Uterus (tissue), 2 donors: Measurements from ENCODE around the gene TBP.

Experiments used
- POLR2A ChIP-seq, 2 donors: fragments of 450-650 bp; IDR thresholded peaks; one replicate each; pipeline ENCODE4 v1.6.1; 2016; ENCODE audit warnings: antibody characterized with exemption in 2 of 2, mild to moderate bottlenecking in 1 of 2, moderate library complexity in 1 of 2
- TF ChIP-seq, protein P1 (sequence below), 4 experiments: fragments of 200-600 bp in 2 of 4; fragments of 450-650 bp in 2 of 4; sonication (generic) in 2 of 4; IDR thresholded peaks; one replicate each; pipeline ENCODE4 v1.5.1; 2016 to 2019; ENCODE audit warnings: antibody characterized with exemption in 4 of 4, mild to moderate bottlenecking in 2 of 4, moderate library complexity in 1 of 4

DNA sequence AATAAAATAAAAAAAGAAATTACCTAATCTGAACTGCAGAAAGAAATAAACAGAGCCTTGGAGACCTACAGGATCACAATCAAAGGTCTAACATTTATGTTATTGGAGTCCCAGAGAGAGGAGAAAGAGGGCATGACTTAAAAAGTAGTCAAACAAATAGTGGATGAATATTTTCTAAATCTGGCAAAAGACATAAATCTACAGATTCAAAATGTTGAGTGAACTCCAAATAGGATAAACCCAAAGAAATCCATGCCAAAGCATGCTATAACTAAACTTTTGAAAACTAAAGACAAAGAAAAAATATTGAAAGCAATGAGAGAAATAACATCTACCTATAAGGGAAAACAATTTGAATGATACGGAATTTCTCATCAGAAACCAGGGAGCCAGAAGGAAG is 39.3 kb upstream of the TBP start:
- no peak for TF ChIP-seq POLR2A (IDR thresholded peaks at IDR 0.05)
- TF ChIP-seq, protein P1, sequence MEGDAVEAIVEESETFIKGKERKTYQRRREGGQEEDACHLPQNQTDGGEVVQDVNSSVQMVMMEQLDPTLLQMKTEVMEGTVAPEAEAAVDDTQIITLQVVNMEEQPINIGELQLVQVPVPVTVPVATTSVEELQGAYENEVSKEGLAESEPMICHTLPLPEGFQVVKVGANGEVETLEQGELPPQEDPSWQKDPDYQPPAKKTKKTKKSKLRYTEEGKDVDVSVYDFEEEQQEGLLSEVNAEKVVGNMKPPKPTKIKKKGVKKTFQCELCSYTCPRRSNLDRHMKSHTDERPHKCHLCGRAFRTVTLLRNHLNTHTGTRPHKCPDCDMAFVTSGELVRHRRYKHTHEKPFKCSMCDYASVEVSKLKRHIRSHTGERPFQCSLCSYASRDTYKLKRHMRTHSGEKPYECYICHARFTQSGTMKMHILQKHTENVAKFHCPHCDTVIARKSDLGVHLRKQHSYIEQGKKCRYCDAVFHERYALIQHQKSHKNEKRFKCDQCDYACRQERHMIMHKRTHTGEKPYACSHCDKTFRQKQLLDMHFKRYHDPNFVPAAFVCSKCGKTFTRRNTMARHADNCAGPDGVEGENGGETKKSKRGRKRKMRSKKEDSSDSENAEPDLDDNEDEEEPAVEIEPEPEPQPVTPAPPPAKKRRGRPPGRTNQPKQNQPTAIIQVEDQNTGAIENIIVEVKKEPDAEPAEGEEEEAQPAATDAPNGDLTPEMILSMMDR (IDR thresholded peaks at IDR 0.05) = no peak
